Keratinocyte (primary cell): ENCODE results near the gene BTBD8. TPM values are rescaled to one million over a fixed set of nuclear protein-coding genes. Genes with fewer than 3 reads are reported as not detected.

Experiments
- DNase-seq: peaks from one replicate; pipeline ENCODE4 v3.0.0-alpha.2; 2011; ENCODE audit warnings: low read depth, missing footprints, low spot score
- FAIRE-seq: peaks from 2 replicates; lab custom pipeline; 2011; peaks lifted over from hg19 to GRCh38; lab: Jason Lieb, UNC
- H2AFZ ChIP-seq: 2 replicates; pipeline ENCODE4 v1.6.0; 2012; ENCODE audit warnings: low read length, control low read depth, inconsistent platforms; ENCODE audit not compliant: control insufficient read depth
- H3K27ac ChIP-seq: 2 replicates; pipeline ENCODE4 v1.5.1; 2011; ENCODE audit warnings: low read length; ENCODE audit not compliant: control insufficient read depth, insufficient read depth
- H3K27me3 ChIP-seq: 3 replicates; pipeline ENCODE4 v1.6.0; 2011; ENCODE audit warnings: low read length; ENCODE audit not compliant: control insufficient read depth, insufficient read depth; ENCODE audit errors: extremely low read depth
- H3K36me3 ChIP-seq, 2 experiments: 2 replicates in 1 of 2; 3 replicates in 1 of 2; pipeline ENCODE4 v1.5.1; 2011; ENCODE audit warnings: low read length in 2 of 2, mild to moderate bottlenecking in 1 of 2; ENCODE audit not compliant: control insufficient read depth in 2 of 2, insufficient read depth in 2 of 2; ENCODE audit errors: extremely low read depth in 1 of 2
- H3K4me1 ChIP-seq: 3 replicates; pipeline ENCODE4 v1.5.1; 2011; ENCODE audit warnings: low read length; ENCODE audit not compliant: control insufficient read depth, insufficient read depth; ENCODE audit errors: extremely low read depth
- H3K4me2 ChIP-seq: 3 replicates; pipeline ENCODE4 v1.6.0; 2011; ENCODE audit warnings: low read depth, low read length; ENCODE audit not compliant: control insufficient read depth, insufficient read depth; ENCODE audit errors: extremely low read depth
- H3K4me3 ChIP-seq, 3 experiments: fragments of 200-600 bp in 1 of 3; sonication (generic) in 1 of 3; 2 replicates in 2 of 3; 3 replicates in 1 of 3; pipeline ENCODE4 v1.5.1; 2011 to 2016; ENCODE audit warnings: low read length in 3 of 3, mild to moderate bottlenecking in 3 of 3, control low read depth in 2 of 3, inconsistent platforms in 1 of 3, low read depth in 1 of 3, mixed read lengths in 1 of 3, mixed run types in 1 of 3, moderate library complexity in 1 of 3; ENCODE audit not compliant: control insufficient read depth in 2 of 3, insufficient read depth in 2 of 3; ENCODE audit errors: extremely low read depth in 1 of 3
- H3K79me2 ChIP-seq: 2 replicates; pipeline ENCODE4 v1.6.0; 2012; ENCODE audit warnings: low read length; ENCODE audit not compliant: control insufficient read depth, insufficient read depth
- H3K9ac ChIP-seq: 3 replicates; pipeline ENCODE4 v1.6.0; 2011; ENCODE audit warnings: low read length; ENCODE audit not compliant: control insufficient read depth, insufficient read depth; ENCODE audit errors: extremely low read depth
- H3K9me1 ChIP-seq: 3 replicates; pipeline ENCODE4 v1.6.0; 2011; ENCODE audit warnings: low read length; ENCODE audit not compliant: control insufficient read depth, insufficient read depth; ENCODE audit errors: extremely low read depth
- H3K9me3 ChIP-seq: 2 replicates; pipeline ENCODE4 v1.5.1; 2012; ENCODE audit warnings: low read depth, low read length; ENCODE audit not compliant: control insufficient read depth
- H4K20me1 ChIP-seq: 3 replicates; pipeline ENCODE4 v1.6.0; 2011; ENCODE audit warnings: low read length; ENCODE audit not compliant: control insufficient read depth, insufficient read depth; ENCODE audit errors: extremely low read depth
- CTCF ChIP-seq, 3 experiments: IDR thresholded peaks in 1 of 3; conservative IDR thresholded peaks in 1 of 3; optimal IDR thresholded peaks in 1 of 3; 2 replicates in 2 of 3; 3 replicates in 1 of 3; pipeline versions ENCODE3 to v1.5.1; 2011; ENCODE audit warnings: low read length in 3 of 3, mild to moderate bottlenecking in 3 of 3, moderate library complexity in 2 of 3, control low read depth in 1 of 3, inconsistent platforms in 1 of 3; ENCODE audit not compliant: insufficient read depth in 2 of 3; ENCODE audit errors: extremely low read depth in 1 of 3
- EZH2 ChIP-seq: IDR thresholded peaks from one replicate; pipeline ENCODE4 v1.6.1; 2012; ENCODE audit warnings: inconsistent platforms, mild to moderate bottlenecking, low read length, moderate library complexity
- dilution Hi-C: fragments of 300-500 bp; cut with MboI; formaldehyde crosslinking; loops from one replicate; pipeline ENCODE4 v1.7.0; 2020; ENCODE audit warnings: low sequenced_read_pairs; ENCODE audit not compliant: extremely low pct_ligation_motif_present
- polyA plus RNA-seq, 5 experiments: library from polyadenylated mRNA; depleted of rRNA in 3 of 5; stranded (reverse) in 3 of 5; stranded (forward) in 1 of 5; unstranded in 1 of 5; fragments of >200 nt; gene quantifications; 1 replicate in 1 of 5; 2 replicates in 3 of 5; 3 replicates in 1 of 5; pipeline versions ENCODE4 v1.2.1 to v1.2.3, GENCODE V29; 2011 to 2012; ENCODE audit warnings: missing spikeins in 2 of 5, low read depth in 1 of 5, low replicate concordance in 1 of 5

The BTBD8 gene
- polyA plus RNA-seq, 1 donor (not counting 4 experiments of a cell fraction or from before 2014, with no cell fraction given), result 1.4 TPM

GRCh38 chr1:92095874-92096273 is 15.7 kb downstream of the BTBD8 start:
- H3K9ac ChIP-seq, result no peak overlapping the region
- H4K20me1 ChIP-seq, result no peaks in the 10 kb centered on the region
- FAIRE-seq (no peak), DNase-seq (no peak)
- H3K4me2 ChIP-seq, result no peak overlapping the region
- H3K4me3 ChIP-seq, result no peak overlapping the region
- no peak for TF ChIP-seq CTCF (optimal IDR thresholded peaks at IDR 0.05 in 1 of 3, IDR thresholded peaks at IDR 0.05 in 1 of 3, conservative IDR thresholded peaks at IDR 0.05 in 1 of 3; ENCODE audit: extremely low read depth in 1 of 3, insufficient read depth in 2 of 3, low read length in 3 of 3)
- TF ChIP-seq EZH2, result no peak
- no peaks in the 10 kb centered on the region for H3K9me1 ChIP-seq
- no peak overlapping the region for H3K27ac ChIP-seq
- no peaks in the 10 kb centered on the region for H3K36me3 ChIP-seq
- no peaks in the 10 kb centered on the region for H3K27me3 ChIP-seq
- dilution Hi-C loops, result no loop called here
- peaks cover 2% of the 10 kb centered on the region for H3K4me1 ChIP-seq
- H3K9me3 ChIP-seq, result no peaks in the 10 kb centered on the region
- no peak overlapping the region for H2AFZ ChIP-seq
- no peaks in the 10 kb centered on the region for H3K79me2 ChIP-seq

- FAIRE-seq (no peak), DNase-seq (no peak)
- H3K9ac ChIP-seq, result no peak overlapping the region
- H3K9me1 ChIP-seq, result no peaks in the 10 kb centered on the region
- no peak overlapping the region for H3K4me3 ChIP-seq
- H3K4me1 ChIP-seq, result peaks cover 2% of the 10 kb centered on the region
- no peaks in the 10 kb centered on the region for H3K27me3 ChIP-seq
- no peak overlapping the region for H3K27ac ChIP-seq
- no peaks in the 10 kb centered on the region for H3K79me2 ChIP-seq
- dilution Hi-C loops, result no loop called here
- no peak overlapping the region for H3K4me2 ChIP-seq
- TF ChIP-seq EZH2, result no peak
- no peak for TF ChIP-seq CTCF (optimal IDR thresholded peaks at IDR 0.05 in 1 of 3, IDR thresholded peaks at IDR 0.05 in 1 of 3, conservative IDR thresholded peaks at IDR 0.05 in 1 of 3; ENCODE audit: extremely low read depth in 1 of 3, insufficient read depth in 2 of 3, low read length in 3 of 3)
- no peaks in the 10 kb centered on the region for H3K9me3 ChIP-seq
- H4K20me1 ChIP-seq, result no peaks in the 10 kb centered on the region
- no peak overlapping the region for H2AFZ ChIP-seq
- no peaks in the 10 kb centered on the region for H3K36me3 ChIP-seq
Observed at GRCh38 chr1:92096317-92096716, 16.2 kb downstream of the BTBD8 start.
